ENCODE measurements around the gene CYSRT1.

Gene CYSRT1

GRCh38 chr9:137224830-137225694, at the start of gene CYSRT1:
TSS of gene CYSRT1 (plus strand) at chr9:137225174. CDS start at chr9:137225622, 448 bp downstream.
- DNase-seq = peak; percentile 57

DNA sequence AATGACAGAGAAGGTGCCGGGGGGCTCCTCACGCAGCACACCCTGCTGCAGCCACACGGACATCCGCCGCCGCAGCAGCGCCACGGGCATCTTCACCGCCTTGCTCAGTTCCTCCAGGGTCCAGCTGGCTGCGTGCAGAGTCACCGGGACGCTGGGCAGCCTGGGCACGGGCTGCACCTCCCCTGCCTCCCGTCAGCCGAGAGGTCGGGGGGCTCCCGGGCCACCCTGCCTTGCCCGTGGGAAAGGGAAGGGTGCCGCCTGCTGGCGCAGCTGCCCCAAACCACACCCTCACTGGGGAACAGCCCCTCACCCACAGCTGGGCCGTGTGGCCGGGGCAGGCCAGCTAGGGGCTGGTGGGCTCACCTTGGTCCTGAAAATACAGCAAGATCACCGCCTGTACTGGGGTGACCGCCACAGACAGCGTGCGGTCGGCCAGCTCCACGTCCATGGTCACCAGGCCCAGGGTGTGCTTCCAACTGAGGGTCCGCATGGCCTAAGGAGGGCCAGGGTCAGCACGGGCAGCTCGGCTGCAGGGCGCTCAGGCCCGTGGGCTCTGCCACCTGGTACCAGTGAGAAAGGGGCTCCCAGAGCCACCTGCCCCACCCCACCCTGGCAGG, 49.5 kb upstream of the CYSRT1 start:
- no peak for DNase-seq

GRCh38 chr9:137176302-137177182, 48.4 kb upstream of the CYSRT1 start:
- peak; percentile 50 for DNase-seq

GRCh38 chr9:137178201-137178938, 46.6 kb upstream of the CYSRT1 start:
- DNase-seq = no peak

- no peak for DNase-seq
Observed at GRCh38 chr9:137178939-137179630, 45.9 kb upstream of the CYSRT1 start.

- no peak for DNase-seq
Observed at GRCh38 chr9:137179761-137180160, 45.2 kb upstream of the CYSRT1 start.

GRCh38 chr9:137180491-137180890, 44.5 kb upstream of the CYSRT1 start:
- DNase-seq = no peak

DNA sequence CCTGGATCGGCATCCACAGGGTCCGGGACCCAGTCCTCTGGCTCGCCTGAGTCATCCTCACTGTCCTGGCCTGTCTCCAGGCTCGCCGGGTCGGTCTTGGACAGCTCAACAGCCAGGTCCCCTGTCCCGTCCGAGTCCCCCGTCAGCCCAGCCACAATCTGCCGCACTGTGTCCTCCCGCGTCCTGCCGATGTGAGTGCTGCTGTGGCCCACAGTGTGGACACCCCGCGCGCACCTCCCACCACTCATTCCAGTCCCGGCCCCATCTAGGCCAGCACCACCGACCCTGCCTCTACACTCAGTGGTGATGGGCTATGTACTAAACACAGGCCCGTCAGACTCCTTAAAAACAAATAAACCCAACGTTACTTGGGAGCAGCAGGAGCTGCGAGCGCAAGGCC, 43.3 kb upstream of the CYSRT1 start:
- no peak for DNase-seq

DNA sequence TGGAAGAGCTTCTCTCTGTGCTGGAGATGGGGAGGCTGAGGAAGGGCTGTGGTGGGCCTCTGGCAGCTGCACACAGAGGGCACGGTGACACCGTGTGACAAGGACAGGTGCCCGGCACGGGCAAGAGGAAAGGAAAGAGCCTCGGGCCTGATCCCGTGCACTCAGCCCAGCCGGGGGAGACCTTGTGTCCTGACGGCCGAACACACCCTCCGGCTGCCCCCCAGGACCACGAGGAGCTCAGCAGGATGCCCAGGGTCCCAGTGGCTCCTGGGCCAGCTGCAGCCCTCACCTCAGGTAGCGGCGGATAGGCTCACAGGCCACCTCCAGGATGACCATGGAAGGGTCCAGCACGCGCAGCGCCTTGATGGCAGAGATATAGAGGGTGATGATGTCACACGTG, 42.1 kb upstream of the CYSRT1 start:
- DNase-seq = no peak

DNA sequence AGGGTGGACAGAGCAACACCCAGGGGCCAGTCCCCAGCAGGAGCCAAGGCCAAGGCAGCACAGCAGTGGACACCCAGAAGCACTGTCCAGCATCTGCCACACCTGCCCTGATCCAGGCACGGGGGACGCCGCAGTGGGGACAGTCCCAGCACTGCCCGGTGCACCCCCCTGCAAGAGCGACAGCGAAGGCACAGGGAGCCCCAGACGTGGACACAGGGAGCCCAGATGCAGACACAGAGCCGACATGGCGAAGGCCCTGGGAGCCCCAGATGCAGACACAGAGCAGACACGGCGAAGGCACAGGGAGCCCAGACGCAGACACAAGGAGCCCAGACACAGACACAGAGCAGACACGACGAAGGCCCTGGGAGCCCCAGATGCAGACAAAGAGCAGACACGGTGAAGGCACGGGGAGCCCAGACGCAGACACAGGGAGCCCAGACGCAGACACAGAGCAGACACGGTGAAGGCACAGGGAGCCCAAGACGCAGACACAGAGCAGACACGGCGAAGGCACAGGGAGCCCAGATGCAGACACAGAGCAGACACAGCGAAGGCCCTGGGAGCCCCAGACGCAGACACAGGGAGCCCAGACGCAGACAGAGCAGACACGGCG, 40.9 kb upstream of the CYSRT1 start:
- no peak for DNase-seq

DNA sequence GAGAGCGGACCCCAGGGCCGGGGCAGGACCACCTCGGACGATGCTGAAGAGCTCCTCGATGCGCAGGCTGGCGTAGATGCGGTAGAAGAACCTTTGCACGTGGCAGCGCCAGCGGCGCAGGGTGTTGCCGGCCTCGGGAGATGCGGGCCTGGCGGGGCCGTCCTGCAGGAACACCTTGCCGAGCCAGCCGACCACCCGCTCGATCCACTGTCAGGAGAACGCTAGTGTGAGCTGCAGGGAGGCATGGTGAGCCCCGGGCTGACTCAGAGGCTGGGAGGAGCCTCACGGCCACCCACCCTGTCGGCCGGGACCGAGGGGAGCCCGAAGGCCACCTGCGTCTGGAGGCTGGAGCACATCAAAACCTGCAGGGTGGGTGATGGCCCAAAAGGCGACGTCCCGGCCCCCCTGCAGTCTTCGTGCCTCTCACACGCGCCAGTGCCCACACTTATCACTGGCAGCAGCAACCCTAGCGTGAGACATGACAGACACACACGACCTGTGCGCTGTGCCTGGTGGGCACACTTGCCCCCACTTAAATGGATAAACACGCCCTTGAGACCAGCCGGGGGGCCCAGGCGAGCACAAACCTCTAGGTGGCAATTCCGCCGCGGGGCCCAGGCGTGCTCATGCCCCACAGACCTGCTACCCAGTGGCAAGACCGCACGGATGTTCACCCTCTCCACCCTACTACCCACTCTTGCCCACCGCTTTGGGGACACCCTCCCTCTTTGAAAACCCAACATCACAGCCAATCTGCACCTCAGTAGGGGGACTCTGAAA, 39.9 kb upstream of the CYSRT1 start:
- no peak for DNase-seq

- DNase-seq = no peak
Observed at GRCh38 chr9:137185921-137186320, 39.1 kb upstream of the CYSRT1 start.

DNA sequence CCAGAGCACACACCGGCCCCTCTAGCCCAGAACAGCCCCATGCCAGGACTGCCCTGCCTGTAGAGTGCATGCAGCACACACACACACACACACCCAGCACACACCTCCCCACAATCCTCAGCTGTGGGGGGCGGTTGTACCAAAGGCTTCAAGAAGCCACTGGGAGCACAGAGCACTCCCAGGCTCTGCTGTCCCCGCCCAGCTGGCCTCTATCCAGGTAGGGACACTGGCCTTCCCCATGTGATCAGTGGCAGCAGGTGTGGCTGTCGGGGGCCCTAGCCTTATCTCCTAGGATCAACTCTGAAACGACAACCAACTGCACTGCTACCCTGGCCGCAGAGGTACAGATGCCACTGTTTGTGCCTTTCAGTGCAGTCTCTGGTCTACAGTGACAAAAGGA, 38.6 kb upstream of the CYSRT1 start:
- DNase-seq = no peak

DNA sequence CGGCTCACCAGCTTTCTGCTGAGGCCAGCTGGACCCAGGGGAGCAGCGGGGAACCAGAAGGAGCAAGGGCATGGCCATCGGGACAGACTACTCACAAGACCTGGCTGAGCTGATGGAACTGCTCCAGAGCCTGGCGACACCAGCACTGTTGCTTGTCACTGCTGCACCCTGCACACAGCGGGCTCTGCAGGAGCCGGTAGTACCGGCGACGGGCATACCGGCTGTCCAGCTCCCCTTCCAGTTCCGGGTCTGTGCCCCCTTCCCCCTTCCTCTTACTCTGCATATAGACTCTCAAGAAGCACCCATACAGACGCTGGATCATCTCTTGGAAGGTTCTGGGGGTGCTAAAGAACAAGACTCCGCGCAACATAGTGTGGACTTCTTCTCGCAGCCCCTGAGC, 37.6 kb upstream of the CYSRT1 start:
- no peak for DNase-seq

- DNase-seq = no peak
Observed at GRCh38 chr9:137188086-137188489, 36.9 kb upstream of the CYSRT1 start.

- DNase-seq = peak; percentile 89
Observed at GRCh38 chr9:137188490-137189296, 36.3 kb upstream of the CYSRT1 start, which contains the start of the genes ANAPC2 and SSNA1. TSS of gene ANAPC2 (minus strand) at chr9:137188560. CDS start at chr9:137188532, 28 bp downstream. TSS of gene SSNA1 (plus strand) at chr9:137188676. CDS start at chr9:137188727, 51 bp downstream.

DNA sequence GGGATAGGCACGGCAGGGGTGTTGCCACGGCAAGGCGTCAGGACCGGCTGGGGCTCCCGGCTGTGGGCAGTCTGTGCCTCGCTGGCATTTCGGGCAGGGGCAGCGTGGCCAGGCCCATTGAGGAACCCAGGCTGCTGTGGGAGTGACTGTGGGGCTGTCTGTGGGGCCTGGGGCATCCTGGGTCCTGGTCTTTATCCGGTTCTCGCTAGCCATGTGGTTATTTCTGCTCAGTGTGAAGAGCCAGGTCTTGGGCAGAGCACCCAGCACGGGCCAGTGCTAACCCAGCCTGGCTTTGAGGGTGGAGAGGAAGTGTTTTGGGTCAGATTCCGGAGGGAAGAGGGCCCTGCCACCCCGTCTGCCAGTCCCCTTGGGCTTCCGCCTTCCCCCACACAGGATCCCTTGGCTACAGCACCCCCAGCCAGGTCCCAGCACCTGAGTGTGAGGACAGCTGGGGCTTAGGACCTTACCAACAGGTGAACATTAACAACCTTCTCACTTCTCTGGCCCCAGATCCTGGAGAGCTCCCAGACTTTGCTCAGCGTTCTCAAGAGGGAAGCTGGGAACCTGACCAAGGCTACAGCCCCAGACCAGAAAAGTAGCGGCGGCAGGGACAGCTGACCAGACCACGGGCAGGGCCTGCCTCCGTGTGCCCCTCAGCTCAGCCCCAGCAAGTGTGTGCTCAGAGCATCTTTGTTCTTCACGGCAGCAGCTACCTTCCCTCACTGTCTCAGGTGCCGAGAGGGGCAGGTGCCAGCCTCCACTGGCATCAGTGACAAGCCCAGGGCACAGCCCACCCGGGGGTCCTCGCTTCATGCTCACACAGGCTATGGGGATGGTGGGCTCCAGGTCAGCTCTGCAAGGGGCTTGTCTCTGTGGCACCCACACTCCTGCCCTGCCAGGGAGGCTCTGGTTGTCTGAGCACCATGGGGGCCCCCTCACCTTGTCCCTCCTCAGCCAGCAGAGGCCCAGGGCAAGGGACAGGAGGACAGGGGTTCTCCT, 35.4 kb upstream of the CYSRT1 start:
- no peak for DNase-seq

DNA sequence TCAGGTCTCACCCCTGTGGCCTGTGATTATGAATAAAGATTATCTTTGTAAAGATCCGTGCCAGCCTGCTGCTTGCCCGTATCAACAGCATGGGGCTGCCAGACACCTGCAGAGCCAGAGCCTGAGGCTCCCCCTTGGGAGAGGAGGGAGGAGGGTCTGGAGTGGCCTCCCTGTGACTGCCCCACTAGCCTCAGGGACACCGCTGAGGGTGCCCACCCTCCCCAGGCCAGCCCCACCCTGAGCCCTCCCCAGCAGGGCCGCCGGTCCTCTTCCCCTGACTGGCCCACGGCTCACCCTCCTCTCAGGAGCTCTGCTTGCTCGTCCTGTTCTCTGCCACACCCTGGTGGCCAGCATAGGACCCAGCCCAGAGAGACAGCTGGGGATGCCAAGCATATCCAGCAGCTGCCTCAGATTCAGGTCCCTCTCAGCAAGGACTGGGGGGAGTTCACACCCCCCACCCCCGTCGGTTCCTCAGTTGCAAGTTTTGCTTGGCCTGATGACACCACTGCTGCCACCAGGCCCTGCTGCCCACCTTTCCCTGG, 34.6 kb upstream of the CYSRT1 start:
- DNase-seq = no peak

Data from NCI-H2171 treated with DMSO at 0.1 percent for 48 hours (cell line).